ENCODE results near the gene PHACTR2. TPM values are rescaled to one million over a fixed set of nuclear protein-coding genes. Genes with fewer than 3 reads are reported as not detected.
"Not testable (repeated sequence)": the region's sequence is repeated elsewhere in the genome, so short reads cannot be mapped to it uniquely, and the experiment has no call there.

The PHACTR2 gene
- total and polyA plus RNA-seq, 2 of the 13 experiments (the other 11 are each of a cell fraction or from before 2014, with no cell fraction given) = 11.3 to 28.2 TPM

- CTCF ChIA-PET (ENCODE audit: low intra/inter-chr PET ratio, low total read pairs); in situ Hi-C loops (cut with HindIII; ENCODE audit: extremely low pct_ligation_motif_present, low pct_unique_long_range_greater_than_20kb); BruUV-seq (replicated peaks); H3K9me3 ChIP-seq (ENCODE audit: low read length); FAIRE-seq; DNase-seq (ENCODE audit: low spot score); H3K27ac ChIP-seq (ENCODE audit: extremely low read length, insufficient read depth, low read length); H3K9ac ChIP-seq (ENCODE audit: insufficient read depth, low read depth, low read length); H2AFZ ChIP-seq (ENCODE audit: low read length); H3K27me3 ChIP-seq (ENCODE audit: control insufficient read depth in 1 of 2, insufficient read depth in 2 of 2, low read length in 2 of 2); ATAC-seq; intact Hi-C loops (cut with micrococcal nuclease; ENCODE audit: unreplicated experiment); H3K4me3 ChIP-seq (replicated peaks in 1 of 3; ENCODE audit: insufficient read depth in 1 of 3, low read depth in 2 of 3, low read length in 3 of 3); H3K4me2 ChIP-seq (ENCODE audit: low read depth, low read length); H4K20me1 ChIP-seq (ENCODE audit: insufficient read depth, low read length): not testable (repeated sequence)
- Histone ChIP-seq H3K79me2 (ENCODE audit: insufficient read depth, low read length) (peaks cover 17% of the 10 kb centered on the region), H3K4me1 (ENCODE audit: insufficient read depth, low read length) (peaks cover 11% of the 10 kb centered on the region; the same call in 1 of the 2 replicates), H3K36me3 (replicated peaks in 1 of 2; ENCODE audit: control insufficient read depth in 1 of 2, insufficient read depth in 2 of 2, low read length in 2 of 2) (peaks cover 18 to 65% of the 10 kb centered on the region in 2 experiments)
- POLR2A ChIA-PET = interaction anchor here (1.6 kb wide), 1 partner anchor 14 kb away, joined by 4 read pairs; the partner anchor contains the start of gene LTV1
- 92% methylated on average over 6 of the region's 6 CpGs for WGBS (ENCODE audit: low lambda C conversion rate)
- peak; percentile 93 for TF ChIP-seq ZNF17 (CRISPR knock-in tag; IDR thresholded peaks at IDR 0.05)
Observed at GRCh38 chr6:143856762-143857161, 179.0 kb downstream of the PHACTR2 start.

GRCh38 chr6:143857651-143858050 is 179.9 kb downstream of the PHACTR2 start:
- whole genome bisulfite sequencing (ENCODE audit: low lambda C conversion rate) = over 99% methylated on average over 5 of the region's 5 CpGs
- Histone ChIP-seq H3K27me3 (ENCODE audit: control insufficient read depth in 1 of 2, insufficient read depth in 2 of 2, low read length in 2 of 2) (no peaks in the 10 kb centered on the region), H3K4me3 (replicated peaks in 1 of 3; ENCODE audit: insufficient read depth in 1 of 3, low read depth in 2 of 3, low read length in 3 of 3) (no peak overlapping the region), H2AFZ (ENCODE audit: low read length) (no peak overlapping the region), H3K4me2 (ENCODE audit: low read depth, low read length) (no peak overlapping the region), H3K79me2 (ENCODE audit: insufficient read depth, low read length) (peaks cover 10% of the 10 kb centered on the region), H3K9ac (ENCODE audit: insufficient read depth, low read depth, low read length) (no peak overlapping the region), H3K9me3 (ENCODE audit: low read length) (no peaks in the 10 kb centered on the region), H4K20me1 (ENCODE audit: insufficient read depth, low read length) (no peaks in the 10 kb centered on the region), H3K36me3 (replicated peaks in 1 of 2; ENCODE audit: control insufficient read depth in 1 of 2, insufficient read depth in 2 of 2, low read length in 2 of 2) (peaks cover 18 to 69% of the 10 kb centered on the region in 2 experiments), H3K27ac (ENCODE audit: extremely low read length, insufficient read depth, low read length) (no peak overlapping the region), H3K4me1 (ENCODE audit: insufficient read depth, low read length) (peaks cover 11% of the 10 kb centered on the region; the same call in 1 of the 2 replicates)
- FAIRE-seq (no peak), ATAC-seq (no peak), DNase-seq (ENCODE audit: low spot score) (no peak)
- BruUV-seq (replicated peaks) = no TSS peak
- ChIA-PET POLR2A (interaction anchor here (1.6 kb wide), 1 partner anchor 15 kb away, joined by 4 read pairs; the partner anchor contains the start of gene LTV1), CTCF (ENCODE audit: low intra/inter-chr PET ratio, low total read pairs) (no interaction called here)
- in situ Hi-C loops (cut with HindIII; ENCODE audit: extremely low pct_ligation_motif_present, low pct_unique_long_range_greater_than_20kb) (no loop called here), intact Hi-C loops (cut with micrococcal nuclease; ENCODE audit: unreplicated experiment) (no loop called here)
- TF ChIP-seq KLF9 (CRISPR knock-in tag; IDR thresholded peaks at IDR 0.05; ENCODE audit: low read depth) (no peak), ARNTL (CRISPR knock-in tag; IDR thresholded peaks at IDR 0.05) (no peak), ERF (CRISPR knock-in tag; IDR thresholded peaks at IDR 0.05) (no peak), ZNF704 (CRISPR knock-in tag; IDR thresholded peaks at IDR 0.05; ENCODE audit: borderline replicate concordance) (no peak), THAP8 (CRISPR knock-in tag; IDR thresholded peaks at IDR 0.05; ENCODE audit: borderline replicate concordance) (no peak), ZNF468 (CRISPR knock-in tag; IDR thresholded peaks at IDR 0.05) (no peak), DRAP1 (CRISPR knock-in tag; IDR thresholded peaks at IDR 0.05) (no peak), HOMEZ (CRISPR knock-in tag; IDR thresholded peaks at IDR 0.05; ENCODE audit: low read depth) (no peak), ZNF775 (CRISPR knock-in tag; IDR thresholded peaks at IDR 0.05; ENCODE audit: borderline replicate concordance) (no peak), RAD51 (IDR thresholded peaks at IDR 0.05; ENCODE audit: borderline replicate concordance) (no peak), CBX2 (IDR thresholded peaks at IDR 0.05; ENCODE audit: low read depth, low read length) (no peak), CBX2 (CRISPR knock-in tag; IDR thresholded peaks at IDR 0.05; ENCODE audit: low read depth) (no peak), ZFP36L2 (CRISPR knock-in tag; IDR thresholded peaks at IDR 0.05) (no peak), EP300 (IDR thresholded peaks at IDR 0.05; ENCODE audit: low read depth in 2 of 2, low read length in 2 of 2) (no peak), EP300 (CRISPR knock-in tag; IDR thresholded peaks at IDR 0.05; ENCODE audit: borderline replicate concordance) (no peak)

All from HepG2 (cell line).